SIG-M5 treated with dmso at 0.1 percent for 504 hours (cell line): ENCODE measurements around the gene SLC4A2.
A peak's percentile ranks its signal among the peaks of the same experiment; 100 is the strongest.
"Not testable (repeated sequence)": the region's sequence is repeated elsewhere in the genome, so short reads cannot be mapped to it uniquely, and the experiment has no call there.

Source experiments
- DNase-seq: peaks from one replicate; lab custom pipeline; 2025; ENCODE audit not compliant: unreplicated experiment; lab: John Stamatoyannopoulos, UW

Gene SLC4A2

DNA sequence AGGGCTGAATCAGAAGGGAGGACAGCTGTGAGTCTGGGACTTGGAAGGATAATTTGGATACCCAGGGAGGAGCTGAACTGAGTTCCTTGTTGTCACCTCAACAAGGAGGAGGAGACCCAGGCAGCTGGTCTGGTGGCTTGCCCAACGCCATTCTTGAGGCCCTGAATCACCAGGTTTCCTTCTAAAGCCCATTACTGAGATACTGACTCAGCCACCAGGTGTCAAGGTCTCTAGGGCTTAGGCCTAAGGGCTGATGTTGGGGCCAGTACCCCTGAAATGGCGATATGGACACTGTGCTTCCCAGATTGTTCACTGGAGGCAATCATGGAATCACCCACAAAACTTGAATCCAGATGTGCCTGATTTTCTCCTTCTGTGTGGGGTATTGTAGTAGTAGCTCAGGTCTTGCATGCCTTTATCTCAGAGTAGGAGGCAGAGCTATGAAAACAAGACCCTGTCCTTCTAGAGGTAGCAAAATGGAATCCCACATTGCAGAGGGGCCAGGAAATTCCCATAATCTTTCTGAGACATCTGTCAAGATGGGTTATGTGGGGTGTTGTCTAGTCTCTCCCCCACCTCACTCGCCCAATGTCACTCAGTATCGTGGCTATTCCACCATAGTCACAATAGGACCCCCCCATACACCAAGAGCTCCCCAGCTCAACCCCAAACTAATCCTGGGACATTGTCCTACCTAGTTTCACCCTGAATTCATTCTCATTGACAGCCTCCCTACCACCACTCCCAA, 33.3 kb upstream of the SLC4A2 start:
- no peak for DNase-seq

GRCh38 chr7:151026771-151027727, 32.3 kb upstream of the SLC4A2 start:
- DNase-seq, result not testable (repeated sequence)

DNA sequence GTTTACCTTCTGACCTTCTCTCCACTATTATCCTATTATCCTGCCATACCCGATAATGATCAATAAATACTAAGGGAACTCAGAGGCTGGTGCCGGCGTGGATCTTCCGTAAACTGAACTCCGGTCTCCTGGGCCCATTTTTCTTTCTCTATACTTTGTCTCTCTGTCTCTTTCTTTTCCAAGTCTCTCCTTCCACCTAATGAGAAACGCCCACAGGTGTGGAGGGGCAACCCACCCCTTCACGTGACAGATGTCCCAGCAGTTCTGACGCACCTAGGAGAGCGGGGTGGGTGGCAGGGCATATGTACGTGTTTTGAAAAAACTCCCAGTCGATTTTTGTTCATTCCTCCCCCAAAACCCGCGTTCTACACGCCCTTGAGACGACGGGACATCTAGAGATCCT, 31.7 kb upstream of the SLC4A2 start:
- DNase-seq, result not testable (repeated sequence)

DNA sequence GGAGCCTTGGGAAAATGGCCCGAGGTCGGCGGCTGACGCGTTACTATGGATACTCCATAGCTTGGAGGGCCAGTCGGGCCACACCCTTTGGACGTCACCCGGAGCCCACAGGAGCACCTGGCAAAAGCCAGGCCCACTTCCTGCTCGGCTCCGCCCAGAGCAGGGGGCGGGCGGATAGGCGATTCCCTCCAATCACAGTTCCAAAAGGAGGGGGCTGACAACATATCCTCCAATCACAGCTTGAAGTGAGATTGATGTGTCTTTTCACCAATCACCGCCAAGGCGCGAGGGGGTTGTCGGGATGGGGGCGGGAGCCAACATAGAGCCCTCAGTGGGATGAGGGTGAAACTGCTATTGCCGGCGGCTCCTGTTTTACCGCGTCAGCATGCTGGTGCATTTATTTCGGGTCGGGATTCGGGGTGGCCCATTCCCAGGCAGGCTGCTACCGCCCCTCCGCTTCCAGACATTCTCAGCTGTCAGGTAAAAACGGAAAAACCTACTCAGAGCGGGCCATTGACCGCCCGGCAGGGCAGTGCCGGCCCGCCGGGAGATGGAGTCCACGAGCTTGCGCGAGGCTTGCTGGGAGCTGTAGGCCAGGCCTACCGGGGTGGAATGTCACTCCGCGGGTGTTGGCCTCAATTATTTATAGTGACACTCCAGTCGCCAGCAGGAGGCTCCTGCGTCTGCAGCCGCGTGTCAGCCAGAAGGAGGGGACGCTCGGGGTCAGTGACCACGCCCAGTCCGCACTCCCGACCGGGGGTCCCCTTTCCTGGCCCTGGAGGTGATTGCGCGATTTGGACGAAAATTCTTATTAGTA, 31.1 kb upstream of the SLC4A2 start, which contains the start of gene ABCB8:
Gene ABCB8 (plus strand): TSS at position 320 of the 817 bp plus-strand sequence. CDS start 66 bp downstream, at position 386.
- peak; percentile 96 for DNase-seq

- DNase-seq, result no peak
These were observed 30.4 kb upstream of the SLC4A2 start for GRCh38 chr7:151028948-151029501.

DNA sequence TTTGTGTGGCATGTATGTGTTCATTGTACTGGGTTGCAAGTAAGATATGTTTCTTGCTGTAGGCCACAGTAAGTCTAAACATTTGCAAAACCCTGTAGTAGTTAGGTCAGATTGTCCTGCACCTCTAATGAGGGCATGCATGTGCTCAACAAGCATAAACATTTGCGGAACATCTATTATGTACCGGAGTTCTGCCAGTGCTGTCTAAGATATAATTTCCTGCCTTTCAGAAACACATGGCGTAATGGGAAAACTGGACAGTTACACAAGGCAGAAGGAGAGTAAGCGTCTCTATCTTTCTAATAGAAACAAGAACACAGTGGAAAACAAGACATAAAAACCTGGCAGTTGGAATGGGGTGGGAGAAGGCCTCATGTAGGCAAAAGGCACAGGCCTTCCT, 28.4 kb upstream of the SLC4A2 start:
- DNase-seq, result no peak

- DNase-seq, result no peak
These were observed 26.2 kb upstream of the SLC4A2 start for GRCh38 chr7:151032936-151033863.

- no peak for DNase-seq
These were observed 25.5 kb upstream of the SLC4A2 start for GRCh38 chr7:151033864-151034249.

- DNase-seq, result no peak
These were observed 24.9 kb upstream of the SLC4A2 start for GRCh38 chr7:151034312-151035025.

DNA sequence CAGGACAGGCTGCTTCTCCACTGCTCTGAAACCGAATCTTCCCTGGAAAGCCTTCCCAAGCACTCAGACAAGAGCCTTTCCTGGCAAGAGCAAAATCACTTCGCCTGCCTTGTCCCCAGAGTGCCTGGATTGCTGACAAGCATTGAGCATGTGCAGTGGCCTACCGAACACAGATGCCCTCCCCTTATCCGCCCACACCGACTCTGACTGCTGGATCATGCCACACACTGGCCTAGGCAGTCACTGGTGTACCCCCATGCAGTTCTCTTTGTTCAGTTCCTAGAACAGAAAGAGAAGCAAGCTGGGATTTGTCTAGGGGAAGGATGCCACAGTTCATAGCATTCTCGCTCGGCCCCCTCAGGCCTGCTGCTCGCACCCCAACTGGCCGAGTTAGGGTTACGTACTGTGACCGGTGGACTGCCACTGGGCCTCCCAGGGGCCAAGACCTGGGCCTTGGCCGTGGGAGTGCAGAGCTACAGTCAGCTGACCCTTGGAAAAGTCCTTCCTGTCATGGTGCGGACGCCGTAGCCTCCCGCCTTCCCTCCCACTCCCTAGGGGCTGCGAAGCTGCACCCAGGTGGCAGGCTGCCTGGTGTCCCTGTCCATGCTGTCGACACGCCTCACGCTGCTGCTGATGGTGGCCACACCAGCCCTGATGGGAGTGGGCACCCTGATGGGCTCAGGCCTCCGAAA, 24.2 kb upstream of the SLC4A2 start:
- DNase-seq, result no peak

DNA sequence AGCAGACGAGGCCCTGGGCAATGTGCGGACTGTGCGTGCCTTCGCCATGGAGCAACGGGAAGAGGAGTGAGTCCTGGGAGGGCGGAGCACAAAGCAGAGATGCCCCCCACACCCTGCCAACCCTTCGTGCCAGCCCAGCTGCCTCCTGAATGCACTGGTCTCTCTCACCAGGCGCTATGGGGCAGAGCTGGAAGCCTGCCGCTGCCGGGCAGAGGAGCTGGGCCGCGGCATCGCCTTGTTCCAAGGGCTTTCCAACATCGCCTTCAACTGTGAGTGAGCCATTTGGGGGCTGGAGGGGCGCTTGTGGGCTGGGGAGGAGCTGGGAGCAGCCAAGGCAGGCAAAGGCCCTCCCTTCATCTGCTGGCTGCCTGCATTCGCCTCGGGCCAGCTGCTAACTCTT, 23.5 kb upstream of the SLC4A2 start:
- DNase-seq, result no peak

GRCh38 chr7:151038951-151039849, 20.2 kb upstream of the SLC4A2 start:
- DNase-seq, result peak; percentile 64

GRCh38 chr7:151039850-151040548, 19.4 kb upstream of the SLC4A2 start:
- no peak for DNase-seq

GRCh38 chr7:151040616-151041375, 18.6 kb upstream of the SLC4A2 start:
- DNase-seq, result no peak

GRCh38 chr7:151043449-151043848, 15.9 kb upstream of the SLC4A2 start:
- DNase-seq, result not testable (repeated sequence)

GRCh38 chr7:151043959-151044358, 15.4 kb upstream of the SLC4A2 start:
- DNase-seq, result no peak
